GM19438 (cell line): ENCODE data around the gene QKI.
"Not testable (repeated sequence)": the region's sequence is repeated elsewhere in the genome, so short reads cannot be mapped to it uniquely, and the experiment has no call there.

Source experiments
- ATAC-seq: cut with Tn5 transposase; IDR thresholded peaks from one replicate; pipeline ENCODE4 v1.9.1; 2021; ENCODE audit warnings: low read depth; ENCODE audit not compliant: unreplicated experiment

Gene QKI

GRCh38 chr6:163470611-163471010 is 56.1 kb downstream of the QKI start:
- ATAC-seq = no peak

- no peak for ATAC-seq
Observed at GRCh38 chr6:163474581-163474980, 60.1 kb downstream of the QKI start.

GRCh38 chr6:163476946-163477345 is 62.4 kb downstream of the QKI start:
- not testable (repeated sequence) for ATAC-seq

GRCh38 chr6:163483107-163483506 is 68.6 kb downstream of the QKI start:
- ATAC-seq = no peak

DNA sequence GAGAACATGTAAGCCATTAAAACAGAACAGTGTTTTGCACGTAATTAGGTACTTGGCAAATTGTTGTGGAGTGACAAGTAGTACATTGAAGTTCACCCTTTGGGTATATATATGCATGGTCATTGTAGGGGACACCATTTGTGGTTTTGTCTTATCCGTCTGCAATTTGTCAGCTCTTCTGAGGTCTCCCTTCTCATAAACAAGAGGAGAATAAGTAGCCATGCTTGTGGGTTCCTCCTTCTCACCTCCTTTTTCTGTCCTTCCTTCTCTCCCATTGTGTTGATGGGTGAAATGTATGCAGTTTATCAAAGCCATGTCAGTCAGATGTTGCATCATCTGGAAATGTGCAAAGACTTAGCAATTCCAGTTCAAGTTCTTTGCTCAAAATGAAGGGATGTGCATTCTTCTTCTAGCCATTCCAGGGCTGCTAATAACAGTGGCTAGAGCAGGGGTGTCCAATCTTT is 70.9 kb downstream of the QKI start:
- no peak for ATAC-seq

DNA sequence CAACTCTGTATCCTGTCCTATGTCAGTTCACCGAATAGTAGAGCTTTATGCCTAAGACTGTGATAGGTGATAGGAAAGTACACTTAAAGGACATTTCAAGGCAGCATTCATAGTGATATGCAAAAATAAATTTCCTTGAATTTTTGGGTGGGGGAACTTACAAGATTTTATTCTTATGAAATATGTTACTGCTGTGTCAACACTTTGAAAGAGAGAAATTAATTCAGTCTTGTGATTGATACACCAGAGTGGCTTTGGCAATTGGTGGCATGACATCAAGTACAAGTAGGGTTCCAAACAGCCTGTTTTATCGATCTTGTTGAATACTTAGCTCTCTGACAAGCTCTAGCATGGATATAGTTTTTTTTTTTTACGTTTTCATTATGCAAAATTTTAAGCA is 72.3 kb downstream of the QKI start:
- ATAC-seq = no peak

DNA sequence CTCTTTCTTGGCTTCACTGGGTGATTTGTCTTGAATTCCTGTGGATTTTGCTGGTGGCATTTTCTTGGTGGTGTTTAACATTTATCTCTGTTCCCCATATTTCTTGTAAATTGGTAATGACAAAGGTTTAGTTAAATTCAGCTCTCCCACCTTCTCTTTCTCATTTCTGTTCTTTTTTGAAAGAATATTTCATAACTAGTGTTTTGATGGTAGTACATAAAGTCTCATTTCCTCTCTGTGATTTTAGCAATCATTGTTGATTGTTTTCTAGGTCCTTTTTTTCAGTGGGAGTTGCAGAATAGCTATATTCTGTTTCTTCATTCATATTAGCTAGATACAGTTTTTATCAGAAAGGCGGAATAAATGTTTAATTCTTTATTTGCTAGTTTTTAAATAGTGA is 73.1 kb downstream of the QKI start:
- no peak for ATAC-seq

DNA sequence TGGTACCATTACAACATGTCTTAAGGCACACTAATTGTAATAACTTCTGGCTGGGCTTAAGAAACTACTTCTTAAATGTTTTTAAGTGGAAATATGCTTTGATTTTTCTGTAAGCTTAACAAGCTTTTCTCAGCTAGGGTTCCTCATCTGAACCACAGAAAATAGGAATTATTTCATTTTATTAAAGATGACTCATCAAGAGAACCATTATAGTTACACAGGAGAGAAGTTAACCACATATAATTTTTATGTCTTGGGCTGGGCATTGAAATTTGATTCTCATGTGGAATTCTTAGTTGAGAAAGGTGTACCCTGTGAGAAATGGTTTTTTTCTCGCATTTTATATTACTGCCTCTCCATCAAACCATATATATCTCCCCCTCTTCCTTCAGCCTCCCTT is 75.1 kb downstream of the QKI start:
- ATAC-seq = no peak

DNA sequence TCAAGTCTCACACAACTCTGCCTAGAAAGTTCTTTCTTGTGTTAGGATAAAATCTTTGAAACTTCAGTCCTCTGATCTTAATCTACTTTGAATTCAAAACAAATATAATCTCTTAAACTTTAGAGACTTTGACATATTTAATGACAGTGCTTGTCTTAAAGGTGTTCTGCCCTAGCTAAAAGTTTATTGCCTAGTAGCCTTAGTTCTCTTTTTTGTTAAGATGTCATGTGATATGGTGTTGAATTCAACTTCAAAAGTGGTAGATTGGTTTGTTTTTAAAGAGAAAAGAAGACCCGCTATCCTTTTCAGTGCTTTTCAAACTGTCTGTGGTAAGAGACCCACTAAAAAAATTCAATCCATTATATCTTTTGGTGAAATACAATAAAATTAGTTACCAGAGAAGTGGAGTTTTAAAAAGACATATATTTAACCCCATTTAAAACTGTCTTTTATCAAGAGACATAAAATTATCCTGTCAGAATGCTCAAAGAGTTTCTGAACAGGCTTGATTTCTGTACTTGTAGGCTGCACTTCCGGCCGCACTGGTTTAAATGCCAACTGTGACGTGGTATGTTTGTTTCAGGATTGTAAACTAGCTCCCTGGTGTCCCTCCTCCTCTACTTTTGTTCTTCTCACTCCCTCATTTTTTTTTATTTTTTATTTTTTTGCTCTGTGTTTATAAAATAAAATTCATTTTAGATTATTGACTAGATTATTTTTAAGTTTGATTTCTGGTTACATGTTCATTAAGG is 76.5 kb downstream of the QKI start:
- no peak for ATAC-seq

DNA sequence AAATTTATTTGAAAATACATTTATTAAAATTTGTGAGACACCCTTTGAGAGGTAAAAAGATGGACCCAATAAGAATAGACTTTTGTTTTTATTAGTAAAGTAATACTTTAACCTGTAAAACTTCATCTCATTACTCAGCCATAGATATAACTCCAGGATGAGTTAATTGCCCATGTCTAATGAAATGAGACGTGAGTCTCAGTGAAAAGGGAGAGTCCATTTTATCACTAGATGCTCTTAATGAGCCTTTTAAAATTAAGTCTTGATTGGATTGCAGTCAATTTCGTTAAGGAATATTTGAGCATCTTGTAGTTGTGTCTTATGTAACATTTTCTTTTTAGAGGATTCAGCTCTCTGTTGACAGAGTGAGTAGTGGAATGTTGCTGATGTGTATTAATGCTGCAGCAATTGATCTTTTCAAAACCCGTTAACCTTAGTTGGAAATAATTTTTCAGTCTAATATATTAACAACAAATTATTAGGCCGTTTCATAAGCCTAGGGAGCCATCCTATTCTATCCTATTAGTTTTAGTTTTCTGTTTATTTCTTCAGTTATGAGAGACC is 77.3 kb downstream of the QKI start:
- ATAC-seq = no peak

DNA sequence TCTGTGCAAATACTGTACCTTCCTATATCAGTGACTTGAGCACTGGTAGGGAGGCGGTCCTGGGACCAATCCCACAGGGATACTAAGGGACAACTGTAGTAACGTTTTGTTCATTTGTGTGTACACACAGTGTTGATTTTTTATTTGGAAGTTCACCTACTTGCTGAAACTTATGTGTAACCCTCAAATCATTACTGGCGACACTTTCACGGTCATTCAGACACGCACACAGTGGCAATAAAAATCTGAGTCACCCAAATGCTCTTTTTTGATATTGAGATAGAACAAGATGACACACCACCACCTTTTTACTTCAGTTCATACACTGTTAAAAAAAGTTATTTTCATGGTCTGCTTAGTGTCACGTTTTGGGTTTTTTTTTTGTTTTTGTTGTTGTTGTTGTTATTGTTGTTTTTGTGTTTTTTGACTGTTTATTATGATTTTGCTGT is 79.8 kb downstream of the QKI start:
- no peak for ATAC-seq

DNA sequence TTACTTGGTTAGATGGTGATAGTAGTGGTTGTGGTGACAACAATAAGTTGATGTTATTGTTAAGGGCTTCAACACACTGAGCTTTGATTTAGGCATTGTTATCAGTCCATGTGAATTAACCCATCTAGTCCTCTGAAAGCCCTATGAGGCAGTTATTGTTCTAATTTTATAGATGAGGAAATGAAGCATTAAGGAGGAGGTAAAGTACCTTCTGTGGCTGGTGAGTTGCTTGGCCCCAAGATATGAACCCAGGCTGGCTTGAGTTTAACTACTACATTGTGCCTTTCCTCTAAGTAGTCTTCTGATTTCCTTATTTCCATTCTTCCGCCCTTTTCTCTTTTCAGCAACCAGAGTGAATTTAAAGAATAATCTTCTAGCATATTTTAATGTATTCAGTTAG is 81.7 kb downstream of the QKI start:
- no peak for ATAC-seq

DNA sequence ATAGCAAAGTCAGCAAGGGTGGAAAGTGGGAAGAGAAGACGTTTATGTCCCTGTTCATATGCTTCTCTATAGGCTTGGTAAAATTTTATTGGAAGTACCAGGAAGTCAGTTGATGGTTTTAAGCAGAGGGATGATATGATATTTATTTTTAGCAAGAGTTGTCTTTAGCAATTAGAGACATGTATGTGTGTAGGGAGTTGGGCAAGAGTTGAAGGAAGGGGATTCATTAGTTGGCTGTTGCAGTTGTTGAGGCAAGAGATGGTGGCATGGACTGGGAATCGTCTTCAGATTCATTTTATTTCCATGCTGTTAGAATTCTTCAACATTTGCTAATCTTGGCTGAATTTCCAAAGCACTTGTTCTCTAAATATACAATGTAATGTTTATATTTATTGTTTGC is 85.6 kb downstream of the QKI start:
- no peak for ATAC-seq

DNA sequence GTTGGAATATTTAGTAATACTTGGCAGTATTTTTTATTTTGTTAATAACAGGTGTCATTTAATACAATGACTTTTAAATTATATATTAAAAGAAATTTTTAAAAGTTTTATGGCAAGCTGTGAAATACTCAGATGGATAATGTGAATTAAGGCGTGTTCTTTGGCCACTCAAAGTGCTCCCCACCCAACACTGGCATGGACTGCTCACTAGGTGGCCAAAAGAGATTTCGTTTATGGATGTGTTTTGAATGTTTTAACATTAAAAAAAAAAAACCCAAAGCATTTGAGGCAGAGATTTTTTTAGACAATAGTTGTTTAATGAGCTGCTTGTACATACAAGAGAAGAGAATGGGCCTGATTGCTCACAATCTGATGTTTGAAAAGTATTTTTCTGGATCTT is 86.5 kb downstream of the QKI start:
- ATAC-seq = no peak

DNA sequence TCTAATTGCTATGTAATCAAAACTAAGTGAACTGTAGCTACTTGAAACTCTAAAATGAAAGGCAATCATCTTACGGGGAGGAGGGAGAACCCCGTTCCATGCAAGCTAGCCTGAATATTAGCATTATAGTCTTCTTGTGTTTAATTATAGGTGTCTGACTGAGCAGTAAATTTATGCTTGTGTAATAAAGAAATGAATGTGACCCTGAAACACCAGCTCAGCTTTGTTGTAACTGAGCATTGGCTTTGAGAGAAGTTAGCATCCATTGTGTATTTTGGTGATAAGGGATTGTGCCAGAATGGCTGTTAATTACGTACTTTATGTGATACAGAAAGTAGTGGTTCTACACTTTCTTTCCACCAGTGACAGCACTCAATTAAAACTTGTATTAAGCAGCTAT is 86.9 kb downstream of the QKI start:
- ATAC-seq = no peak

DNA sequence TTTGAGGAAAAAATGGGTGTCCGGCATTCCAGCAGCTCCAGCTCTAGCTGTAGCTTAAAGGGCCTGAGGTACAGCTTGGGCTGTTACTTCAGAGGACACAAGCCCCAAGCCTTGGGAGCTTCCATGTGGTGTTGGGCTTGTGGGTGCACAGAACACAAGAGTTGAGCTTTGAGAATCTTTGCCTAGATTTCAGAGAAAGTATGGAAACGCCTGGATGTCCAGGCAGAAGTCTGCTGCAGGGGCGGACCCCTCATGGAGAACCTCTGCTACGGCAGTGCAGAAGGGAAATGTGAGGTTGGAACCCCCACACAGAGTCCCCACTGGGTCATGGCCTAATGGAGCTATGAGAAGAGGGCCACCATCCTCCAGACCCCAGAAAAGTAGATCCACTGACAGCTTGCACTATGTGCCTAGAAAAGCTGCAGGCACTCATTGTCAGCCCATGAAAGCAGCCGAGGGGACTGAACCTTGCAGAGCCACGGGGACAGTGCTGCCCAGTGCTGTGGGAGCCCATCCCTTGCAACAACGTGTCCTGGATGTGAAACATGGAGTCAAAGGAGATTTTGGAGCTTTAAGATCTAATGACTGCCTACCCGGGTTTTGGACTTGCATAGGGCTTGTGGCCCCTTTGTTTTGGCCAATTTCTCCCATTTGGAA is 90.6 kb downstream of the QKI start:
- no peak for ATAC-seq

GRCh38 chr6:163507965-163508364 is 93.4 kb downstream of the QKI start:
- ATAC-seq = no peak

DNA sequence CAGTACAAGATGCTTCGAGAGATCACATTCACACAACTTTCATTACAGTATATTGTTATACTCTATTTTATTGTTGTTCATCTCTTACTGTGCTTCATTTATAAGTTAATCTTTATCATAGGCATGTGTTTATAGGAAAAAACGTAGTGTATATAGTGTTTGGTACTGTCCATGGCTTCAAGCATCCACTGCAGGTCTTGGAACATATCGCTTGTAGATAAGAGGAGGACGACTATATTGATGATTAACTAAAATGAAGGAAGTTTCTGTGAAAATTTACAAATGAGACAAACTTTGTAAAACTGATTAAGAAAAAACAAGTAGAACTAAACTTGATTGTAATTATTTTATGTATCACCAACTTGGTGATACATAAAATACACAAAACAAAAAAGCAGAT is 98.5 kb downstream of the QKI start:
- ATAC-seq = no peak

GRCh38 chr6:163513570-163514166 is 99.2 kb downstream of the QKI start:
- ATAC-seq = no peak

- no peak for ATAC-seq
Observed at GRCh38 chr6:163516908-163517307, 102.4 kb downstream of the QKI start.

DNA sequence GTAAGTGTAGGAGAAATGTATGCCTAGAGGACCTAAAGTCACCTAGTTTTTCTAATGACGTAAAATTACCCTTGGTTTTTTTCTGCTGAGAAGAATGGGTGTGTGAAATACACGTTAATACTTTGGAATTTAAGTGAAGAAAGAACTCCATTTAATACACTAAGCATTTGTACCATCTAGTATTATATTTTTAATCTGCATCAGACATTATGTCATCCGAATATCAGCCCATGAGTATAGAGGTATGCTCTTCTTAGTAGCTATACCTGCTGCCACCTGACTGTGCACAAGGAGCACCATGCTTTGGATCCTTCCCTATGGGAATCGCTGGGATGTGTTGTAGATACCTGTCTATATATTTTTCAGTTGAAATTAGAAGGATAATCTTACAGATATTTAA is 106.4 kb downstream of the QKI start:
- ATAC-seq = no peak

DNA sequence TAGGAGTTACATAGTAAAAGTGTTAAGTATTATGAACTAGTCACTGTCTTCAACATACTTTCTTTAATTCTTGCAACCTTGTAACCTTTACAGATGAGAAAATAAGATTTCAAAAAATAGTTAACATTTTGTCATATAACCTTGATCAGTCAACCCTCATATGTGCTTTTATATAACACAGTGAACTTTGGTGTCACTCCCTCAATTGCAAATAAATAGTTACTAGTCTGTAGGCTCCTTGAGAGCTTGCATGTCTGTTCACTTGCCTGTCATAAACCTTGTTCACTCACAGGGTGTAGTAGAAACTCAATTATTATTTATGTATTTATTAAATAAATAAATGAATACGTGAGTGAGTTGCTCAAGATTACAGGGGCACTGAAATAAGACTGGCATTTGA is 107.5 kb downstream of the QKI start:
- ATAC-seq = no peak
